Fibroblast of lung (primary cell): Measurements from ENCODE around the gene NUP155.

ENCODE experiments used
- EZH2 ChIP-seq: IDR thresholded peaks from 2 replicates; pipeline ENCODE4 v1.5.1; 2012; ENCODE audit warnings: low read length, control low read depth, mild to moderate bottlenecking; ENCODE audit errors: missing control alignments
- TF ChIP-seq, protein P1 (sequence below), 2 donors: IDR thresholded peaks in 1 of 2; conservative IDR thresholded peaks in 1 of 2; 1 replicate in 1 of 2; 2 replicates in 1 of 2; pipeline ENCODE4 v1.5.1; 2011 to 2012; ENCODE audit warnings: low read length in 2 of 2, control low read depth in 1 of 2, inconsistent platforms in 1 of 2, low read depth in 1 of 2, mild to moderate bottlenecking in 1 of 2

DNA sequence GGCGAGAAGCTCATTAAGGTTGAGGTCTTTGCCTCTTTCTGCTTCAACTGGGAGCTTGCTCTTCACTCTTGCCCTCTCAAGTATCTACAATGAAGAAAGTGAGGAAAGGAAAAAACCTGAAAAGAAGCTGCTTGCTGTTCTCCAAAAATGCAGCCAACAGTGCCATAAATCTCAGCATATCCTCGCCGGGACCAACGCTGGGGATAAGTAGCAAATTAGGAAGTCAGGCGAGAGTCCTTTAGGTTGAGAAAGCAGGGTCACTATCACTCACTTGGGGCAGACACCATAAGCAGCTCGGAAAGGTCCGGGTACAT, 399 bp downstream of the NUP155 start:
- TF ChIP-seq, protein P1, sequence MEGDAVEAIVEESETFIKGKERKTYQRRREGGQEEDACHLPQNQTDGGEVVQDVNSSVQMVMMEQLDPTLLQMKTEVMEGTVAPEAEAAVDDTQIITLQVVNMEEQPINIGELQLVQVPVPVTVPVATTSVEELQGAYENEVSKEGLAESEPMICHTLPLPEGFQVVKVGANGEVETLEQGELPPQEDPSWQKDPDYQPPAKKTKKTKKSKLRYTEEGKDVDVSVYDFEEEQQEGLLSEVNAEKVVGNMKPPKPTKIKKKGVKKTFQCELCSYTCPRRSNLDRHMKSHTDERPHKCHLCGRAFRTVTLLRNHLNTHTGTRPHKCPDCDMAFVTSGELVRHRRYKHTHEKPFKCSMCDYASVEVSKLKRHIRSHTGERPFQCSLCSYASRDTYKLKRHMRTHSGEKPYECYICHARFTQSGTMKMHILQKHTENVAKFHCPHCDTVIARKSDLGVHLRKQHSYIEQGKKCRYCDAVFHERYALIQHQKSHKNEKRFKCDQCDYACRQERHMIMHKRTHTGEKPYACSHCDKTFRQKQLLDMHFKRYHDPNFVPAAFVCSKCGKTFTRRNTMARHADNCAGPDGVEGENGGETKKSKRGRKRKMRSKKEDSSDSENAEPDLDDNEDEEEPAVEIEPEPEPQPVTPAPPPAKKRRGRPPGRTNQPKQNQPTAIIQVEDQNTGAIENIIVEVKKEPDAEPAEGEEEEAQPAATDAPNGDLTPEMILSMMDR (conservative IDR thresholded peaks at IDR 0.05 in 1 of 2, IDR thresholded peaks at IDR 0.05 in 1 of 2; ENCODE audit: low read depth in 1 of 2, low read length in 2 of 2): no peak
- no peak for TF ChIP-seq EZH2
